NCI-H187 (cell line): ENCODE measurements around the gene ZNF385B.

ENCODE experiments used
- DNase-seq, 2 experiments: peaks; one replicate each; lab custom pipeline; 2025; lab: John Stamatoyannopoulos, UW

Gene ZNF385B

GRCh38 chr2:179588486-179589145 is 272.8 kb downstream of the ZNF385B start:
- no peak for DNase-seq

GRCh38 chr2:179584760-179585159 is 276.7 kb downstream of the ZNF385B start:
- DNase-seq: no peak

- DNase-seq: no peak
Observed at GRCh38 chr2:179581605-179582004, 279.8 kb downstream of the ZNF385B start.

GRCh38 chr2:179580378-179581146 is 280.9 kb downstream of the ZNF385B start:
- DNase-seq: no peak

GRCh38 chr2:179579800-179580199 is 281.6 kb downstream of the ZNF385B start:
- DNase-seq: no peak

- DNase-seq: no peak
Observed at GRCh38 chr2:179578171-179578916, 283.1 kb downstream of the ZNF385B start.

GRCh38 chr2:179574061-179574519 is 287.3 kb downstream of the ZNF385B start:
- no peak for DNase-seq

- DNase-seq: no peak
Observed at GRCh38 chr2:179572544-179572943, 288.9 kb downstream of the ZNF385B start.

GRCh38 chr2:179571721-179572120 is 289.7 kb downstream of the ZNF385B start:
- DNase-seq: no peak

- DNase-seq: no peak
Observed at GRCh38 chr2:179571252-179571651, 290.2 kb downstream of the ZNF385B start.

GRCh38 chr2:179569831-179570233 is 291.6 kb downstream of the ZNF385B start:
- no peak for DNase-seq

- DNase-seq: no peak
Observed at GRCh38 chr2:179565807-179566206, 295.6 kb downstream of the ZNF385B start.

- DNase-seq: no peak
Observed at GRCh38 chr2:179562330-179562885, 299.0 kb downstream of the ZNF385B start.

GRCh38 chr2:179561702-179562101 is 299.7 kb downstream of the ZNF385B start:
- no peak for DNase-seq

- DNase-seq: no peak
Observed at GRCh38 chr2:179560257-179560735, 301.1 kb downstream of the ZNF385B start.

GRCh38 chr2:179559108-179559806 is 302.2 kb downstream of the ZNF385B start:
- DNase-seq: no peak

- no peak for DNase-seq
Observed at GRCh38 chr2:179558010-179558934, 303.1 kb downstream of the ZNF385B start.

- no peak for DNase-seq
Observed at GRCh38 chr2:179556425-179556824, 305.0 kb downstream of the ZNF385B start.

- no peak for DNase-seq
Observed at GRCh38 chr2:179555691-179556283, 305.6 kb downstream of the ZNF385B start.
